LNCaP clone FGC (cell line): Measurements from ENCODE around the gene F12.

Experiments used
- DNase-seq: peaks from one replicate; pipeline ENCODE4 v3.0.0-alpha.2; 2011; ENCODE audit warnings: low read depth
- H3K4me3 ChIP-seq: 2 replicates; pipeline ENCODE4 v1.5.1; 2011; ENCODE audit warnings: mild to moderate bottlenecking, low read depth, low read length, control low read depth
- CTCF ChIP-seq: IDR thresholded peaks from 2 replicates; pipeline ENCODE4 v1.5.1; 2012; ENCODE audit warnings: mild to moderate bottlenecking; ENCODE audit not compliant: control insufficient read depth, insufficient read depth; ENCODE audit errors: extremely low read depth

F12 gene

GRCh38 chr5:177359860-177360259, 49.5 kb downstream of the F12 start:
- no peak for TF ChIP-seq CTCF
- H3K4me3 ChIP-seq, result no peak overlapping the region
- no peak for DNase-seq

GRCh38 chr5:177359451-177359851, 49.9 kb downstream of the F12 start:
- no peak overlapping the region for H3K4me3 ChIP-seq
- no peak for DNase-seq
- no peak for TF ChIP-seq CTCF

GRCh38 chr5:177358370-177358819, 51.0 kb downstream of the F12 start:
- TF ChIP-seq CTCF, result no peak
- no peak for DNase-seq
- H3K4me3 ChIP-seq, result no peak overlapping the region

- no peak within 1 kb of the TSS for H3K4me3 ChIP-seq
- no peak for TF ChIP-seq CTCF
These were observed 51.7 kb downstream of the F12 start, which contains the start of gene RGS14 for GRCh38 chr5:177357459-177358351. TSS of gene RGS14 (plus strand) at chr5:177357924. CDS start at chr5:177358025, 101 bp downstream.

GRCh38 chr5:177357146-177357458, 52.3 kb downstream of the F12 start:
- no peak overlapping the region for H3K4me3 ChIP-seq
- DNase-seq, result no peak
- TF ChIP-seq CTCF, result no peak

More at GRCh38 chr5:177357459-177358351, 51.7 kb downstream of the F12 start, which contains the start of gene RGS14:
- no peak for DNase-seq

- TF ChIP-seq CTCF, result no peak
- H3K4me3 ChIP-seq, result no peak overlapping the region
- DNase-seq, result no peak
These were observed 52.6 kb downstream of the F12 start for GRCh38 chr5:177356746-177357145.

GRCh38 chr5:177355868-177356168, 53.5 kb downstream of the F12 start:
- H3K4me3 ChIP-seq, result no peak overlapping the region
- no peak for TF ChIP-seq CTCF
- DNase-seq, result no peak
